ENCODE measurements around the gene GOLGA1. TPM values are rescaled to one million over a fixed set of nuclear protein-coding genes. Genes with fewer than 3 reads are reported as not detected.
A peak's percentile ranks its signal among the peaks of the same experiment; 100 is the strongest.

Gene GOLGA1
- total and polyA plus RNA-seq, 2 of the 13 experiments (the other 11 are each of a cell fraction or from before 2014, with no cell fraction given), result 12.7 to 15.9 TPM

- DNase-seq (ENCODE audit: low spot score) (no peak), FAIRE-seq (no peak), ATAC-seq (no peak)
- Histone ChIP-seq H4K20me1 (ENCODE audit: insufficient read depth, low read length) (no peaks in the 10 kb centered on the region), H3K4me3 (replicated peaks in 1 of 3; ENCODE audit: insufficient read depth in 1 of 3, low read depth in 2 of 3, low read length in 3 of 3) (no peak overlapping the region), H3K27me3 (ENCODE audit: control insufficient read depth in 1 of 2, insufficient read depth in 2 of 2, low read length in 2 of 2) (no peaks in the 10 kb centered on the region), H3K4me1 (ENCODE audit: insufficient read depth, low read length) (no peaks in the 10 kb centered on the region), H3K27ac (ENCODE audit: extremely low read length, insufficient read depth, low read length) (no peak overlapping the region), H3K36me3 (replicated peaks in 1 of 2; ENCODE audit: control insufficient read depth in 1 of 2, insufficient read depth in 2 of 2, low read length in 2 of 2) (peaks cover 25 to 80% of the 10 kb centered on the region in 2 experiments; a peak in 4 of 5 replicates), H3K9ac (ENCODE audit: insufficient read depth, low read depth, low read length) (no peak overlapping the region), H2AFZ (ENCODE audit: low read length) (no peak overlapping the region), H3K79me2 (ENCODE audit: insufficient read depth, low read length) (peaks cover 7% of the 10 kb centered on the region), H3K9me3 (ENCODE audit: low read length) (no peaks in the 10 kb centered on the region), H3K4me2 (ENCODE audit: low read depth, low read length) (no peak overlapping the region)
- 98% methylated on average over 6 of the region's 6 CpGs for WGBS (ENCODE audit: low lambda C conversion rate)
- TF ChIP-seq RBM22 (optimal IDR thresholded peaks at IDR 0.05; ENCODE audit: low read length) (peak; percentile 79), ZNF792 (CRISPR knock-in tag; IDR thresholded peaks at IDR 0.05) (no peak)
- no TSS peak for BruUV-seq (replicated peaks)
- CTCF ChIA-PET (ENCODE audit: low intra/inter-chr PET ratio, low total read pairs), result no interaction called here
- intact Hi-C loops (cut with micrococcal nuclease; ENCODE audit: unreplicated experiment) (no loop called here), in situ Hi-C loops (cut with HindIII; ENCODE audit: extremely low pct_ligation_motif_present, low pct_unique_long_range_greater_than_20kb) (no loop called here)
- POLR2A ChIA-PET, result interaction anchor here (1.2 to 1.5 kb wide), 2 partner anchors 17 to 22 kb away, joined by 3 to 6 read pairs; partner anchors contain the start of genes ARPC5L and RPL35
Measured at GRCh38 chr9:124878518-124878917, 62.4 kb downstream of the GOLGA1 start.

GRCh38 chr9:124878021-124878420, 62.9 kb downstream of the GOLGA1 start:
- no peaks in the 10 kb centered on the region for H3K4me1 ChIP-seq (ENCODE audit: insufficient read depth, low read length)
- intact Hi-C loops (cut with micrococcal nuclease; ENCODE audit: unreplicated experiment), result no loop called here
- no TSS peak for BruUV-seq (replicated peaks)
- peaks cover 29 to 85% of the 10 kb centered on the region in 2 experiments; a peak in 4 of 5 replicates for H3K36me3 ChIP-seq (replicated peaks in 1 of 2; ENCODE audit: control insufficient read depth in 1 of 2, insufficient read depth in 2 of 2, low read length in 2 of 2)
- no peaks in the 10 kb centered on the region for H4K20me1 ChIP-seq (ENCODE audit: insufficient read depth, low read length)
- H3K27ac ChIP-seq (ENCODE audit: extremely low read length, insufficient read depth, low read length), result no peak overlapping the region
- ATAC-seq (no peak), FAIRE-seq (no peak), DNase-seq (ENCODE audit: low spot score) (no peak)
- H3K9ac ChIP-seq (ENCODE audit: insufficient read depth, low read depth, low read length), result no peak overlapping the region
- H3K9me3 ChIP-seq (ENCODE audit: low read length), result no peaks in the 10 kb centered on the region
- H3K4me2 ChIP-seq (ENCODE audit: low read depth, low read length), result no peak overlapping the region
- H3K27me3 ChIP-seq (ENCODE audit: control insufficient read depth in 1 of 2, insufficient read depth in 2 of 2, low read length in 2 of 2), result no peaks in the 10 kb centered on the region
- in situ Hi-C loops (cut with HindIII; ENCODE audit: extremely low pct_ligation_motif_present, low pct_unique_long_range_greater_than_20kb), result no loop called here
- H3K79me2 ChIP-seq (ENCODE audit: insufficient read depth, low read length), result peaks cover 12% of the 10 kb centered on the region
- TF ChIP-seq ZNF788 (CRISPR knock-in tag; IDR thresholded peaks at IDR 0.05; ENCODE audit: borderline replicate concordance), result no peak
- no peak for TF ChIP-seq BRF2 (CRISPR knock-in tag; IDR thresholded peaks at IDR 0.05)
- TF ChIP-seq GABPA (IDR thresholded peaks at IDR 0.05; ENCODE audit: low read depth, low read length), result no peak
- TF ChIP-seq GABPA (CRISPR knock-in tag; IDR thresholded peaks at IDR 0.05; ENCODE audit: low read depth), result no peak
- ChIA-PET POLR2A (interaction anchor here (1.2 to 1.5 kb wide), 2 partner anchors 16 to 22 kb away, joined by 3 to 6 read pairs; partner anchors contain the start of genes ARPC5L and RPL35), CTCF (ENCODE audit: low intra/inter-chr PET ratio, low total read pairs) (no interaction called here)
- WGBS (ENCODE audit: low lambda C conversion rate), result 96% methylated on average over 1 of the region's 1 CpG
- H2AFZ ChIP-seq (ENCODE audit: low read length), result no peak overlapping the region
- H3K4me3 ChIP-seq (replicated peaks in 1 of 3; ENCODE audit: insufficient read depth in 1 of 3, low read depth in 2 of 3, low read length in 3 of 3), result no peak overlapping the region

Data from HepG2 (cell line).